ENCODE data around the gene PCGF2.
A peak's percentile ranks its signal among the peaks of the same experiment; 100 is the strongest.

Gene PCGF2

GRCh38 chr17:38717139-38717745, 30.9 kb downstream of the PCGF2 start:
- no peak for DNase-seq

- no peak for DNase-seq
Observed at GRCh38 chr17:38716368-38717005, 31.6 kb downstream of the PCGF2 start.

GRCh38 chr17:38715216-38715943, 32.8 kb downstream of the PCGF2 start:
- DNase-seq: no peak

GRCh38 chr17:38713456-38714075, 34.6 kb downstream of the PCGF2 start:
- no peak for DNase-seq

- DNase-seq: no peak
Observed at GRCh38 chr17:38712593-38712992, 35.5 kb downstream of the PCGF2 start.

GRCh38 chr17:38711792-38712571, 36.2 kb downstream of the PCGF2 start:
- DNase-seq: no peak

GRCh38 chr17:38710985-38711384, 37.2 kb downstream of the PCGF2 start:
- DNase-seq: no peak

- no peak for DNase-seq
Observed at GRCh38 chr17:38710604-38710962, 37.6 kb downstream of the PCGF2 start.

GRCh38 chr17:38709864-38710603, 38.1 kb downstream of the PCGF2 start:
- DNase-seq: no peak

- no peak for DNase-seq
Observed at GRCh38 chr17:38709104-38709820, 38.9 kb downstream of the PCGF2 start.

- DNase-seq: no peak
Observed at GRCh38 chr17:38707678-38708351, 40.3 kb downstream of the PCGF2 start.

- DNase-seq: no peak
Observed at GRCh38 chr17:38706505-38707216, 41.5 kb downstream of the PCGF2 start.

- DNase-seq: peak; percentile 76
Observed at GRCh38 chr17:38705803-38706504, 42.2 kb downstream of the PCGF2 start.

GRCh38 chr17:38705523-38705802, 42.7 kb downstream of the PCGF2 start:
- DNase-seq: no peak

GRCh38 chr17:38704606-38705522, 43.3 kb downstream of the PCGF2 start, which contains the start of gene MLLT6:
MLLT6 (plus strand) TSS chr17:38705273; CDS start chr17:38705633, 360 bp downstream.
- DNase-seq: peak; percentile 85

GRCh38 chr17:38703742-38704605, 44.2 kb downstream of the PCGF2 start:
- peak; percentile 84 for DNase-seq

Measured in right kidney (tissue), 1 donor.